ENCODE data around the gene SAMD4B.

Gene SAMD4B

DNA sequence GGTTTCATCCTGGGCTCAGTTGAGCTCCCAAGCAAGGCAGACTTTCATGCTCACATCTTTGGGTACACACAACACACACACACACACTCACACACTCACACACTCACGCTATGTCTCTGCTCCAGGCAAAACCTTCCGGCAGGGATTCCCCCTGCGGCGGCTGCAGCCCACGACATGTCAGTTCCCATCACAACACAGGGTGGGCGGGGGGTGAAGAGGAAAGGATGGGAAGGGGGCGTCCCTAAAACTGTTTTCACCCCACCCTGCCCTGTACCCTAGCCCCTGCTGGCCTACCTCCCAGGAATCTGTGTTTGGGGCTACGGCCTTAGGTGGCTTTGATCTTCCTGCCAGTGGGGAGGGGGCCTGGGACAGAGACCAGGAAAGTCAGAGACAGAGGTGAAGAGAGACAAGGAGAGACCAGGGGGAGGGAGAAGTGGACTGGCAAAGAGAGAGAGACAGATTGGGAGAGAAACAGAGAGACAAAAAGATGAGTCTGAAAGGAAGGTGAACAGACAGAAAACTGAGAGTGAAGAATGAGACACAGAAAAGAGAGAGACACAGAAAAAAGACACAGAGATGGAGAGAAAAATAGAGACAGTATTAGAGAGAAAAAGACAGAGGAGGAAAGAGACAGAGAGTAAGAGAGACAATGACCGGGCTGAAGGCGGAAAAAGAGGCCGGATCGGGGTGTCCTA lies 25.4 kb upstream of the SAMD4B start:
- TF ChIP-seq, protein P1, sequence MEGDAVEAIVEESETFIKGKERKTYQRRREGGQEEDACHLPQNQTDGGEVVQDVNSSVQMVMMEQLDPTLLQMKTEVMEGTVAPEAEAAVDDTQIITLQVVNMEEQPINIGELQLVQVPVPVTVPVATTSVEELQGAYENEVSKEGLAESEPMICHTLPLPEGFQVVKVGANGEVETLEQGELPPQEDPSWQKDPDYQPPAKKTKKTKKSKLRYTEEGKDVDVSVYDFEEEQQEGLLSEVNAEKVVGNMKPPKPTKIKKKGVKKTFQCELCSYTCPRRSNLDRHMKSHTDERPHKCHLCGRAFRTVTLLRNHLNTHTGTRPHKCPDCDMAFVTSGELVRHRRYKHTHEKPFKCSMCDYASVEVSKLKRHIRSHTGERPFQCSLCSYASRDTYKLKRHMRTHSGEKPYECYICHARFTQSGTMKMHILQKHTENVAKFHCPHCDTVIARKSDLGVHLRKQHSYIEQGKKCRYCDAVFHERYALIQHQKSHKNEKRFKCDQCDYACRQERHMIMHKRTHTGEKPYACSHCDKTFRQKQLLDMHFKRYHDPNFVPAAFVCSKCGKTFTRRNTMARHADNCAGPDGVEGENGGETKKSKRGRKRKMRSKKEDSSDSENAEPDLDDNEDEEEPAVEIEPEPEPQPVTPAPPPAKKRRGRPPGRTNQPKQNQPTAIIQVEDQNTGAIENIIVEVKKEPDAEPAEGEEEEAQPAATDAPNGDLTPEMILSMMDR (IDR thresholded peaks at IDR 0.05) = no peak

DNA sequence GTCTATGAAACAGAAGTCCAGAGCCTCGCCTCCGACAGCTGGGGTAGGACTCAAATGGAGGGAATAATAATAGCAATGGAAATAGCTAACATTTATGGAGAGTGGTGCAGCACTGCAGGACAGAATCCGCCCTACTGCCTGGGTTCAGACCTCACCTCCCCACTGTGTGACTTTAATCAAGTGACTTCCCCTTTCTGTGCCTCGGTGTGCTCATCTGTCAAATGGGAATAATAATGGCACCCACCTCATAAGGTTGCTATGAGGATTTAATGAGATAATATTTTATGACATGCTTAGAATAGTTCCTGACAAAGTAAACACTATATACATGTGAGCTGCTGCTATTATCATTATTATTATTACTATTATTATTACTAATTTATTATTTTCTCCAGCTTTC lies 24.7 kb upstream of the SAMD4B start:
- TF ChIP-seq, protein P1 (IDR thresholded peaks at IDR 0.05) = no peak

DNA sequence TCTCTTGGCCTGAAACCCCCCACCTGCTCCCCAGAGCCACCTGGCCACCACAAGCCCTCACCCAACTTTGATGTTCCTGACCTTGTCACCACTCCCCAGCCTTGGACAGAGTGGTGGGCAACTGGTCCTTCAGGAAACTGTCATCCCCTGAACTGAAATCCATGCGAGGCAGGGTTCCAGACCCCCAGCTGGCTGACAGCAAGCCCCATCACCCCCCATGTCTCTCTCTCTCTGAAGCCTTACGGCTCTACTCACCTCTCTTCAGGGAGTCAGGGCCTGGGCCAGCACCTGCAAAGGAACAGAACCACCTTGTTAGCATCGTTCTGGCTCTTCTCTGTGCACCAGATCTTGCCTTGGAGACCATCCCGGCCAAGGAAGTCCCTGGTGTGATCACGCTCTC lies 24.1 kb upstream of the SAMD4B start:
- TF ChIP-seq, protein P1 (IDR thresholded peaks at IDR 0.05) = no peak

DNA sequence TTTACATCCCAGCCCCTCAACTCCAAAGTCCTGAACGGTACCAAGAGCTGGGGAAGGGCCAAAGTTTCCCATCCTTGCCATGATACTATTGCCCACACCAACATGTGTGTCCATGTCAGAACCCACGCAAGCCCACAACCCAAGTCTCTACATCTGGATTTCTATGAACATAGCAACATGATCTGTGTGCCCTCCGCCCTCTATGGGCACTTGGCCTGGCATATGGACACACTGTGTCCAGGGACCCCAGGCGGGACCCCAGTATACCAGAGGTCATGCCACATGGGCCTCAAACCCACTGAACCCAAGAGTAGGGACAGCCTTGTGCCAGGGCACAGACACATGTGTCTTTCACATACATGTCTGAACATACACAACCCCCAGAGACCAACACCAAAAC lies 23.5 kb upstream of the SAMD4B start:
- TF ChIP-seq, protein P1 (IDR thresholded peaks at IDR 0.05) = no peak

DNA sequence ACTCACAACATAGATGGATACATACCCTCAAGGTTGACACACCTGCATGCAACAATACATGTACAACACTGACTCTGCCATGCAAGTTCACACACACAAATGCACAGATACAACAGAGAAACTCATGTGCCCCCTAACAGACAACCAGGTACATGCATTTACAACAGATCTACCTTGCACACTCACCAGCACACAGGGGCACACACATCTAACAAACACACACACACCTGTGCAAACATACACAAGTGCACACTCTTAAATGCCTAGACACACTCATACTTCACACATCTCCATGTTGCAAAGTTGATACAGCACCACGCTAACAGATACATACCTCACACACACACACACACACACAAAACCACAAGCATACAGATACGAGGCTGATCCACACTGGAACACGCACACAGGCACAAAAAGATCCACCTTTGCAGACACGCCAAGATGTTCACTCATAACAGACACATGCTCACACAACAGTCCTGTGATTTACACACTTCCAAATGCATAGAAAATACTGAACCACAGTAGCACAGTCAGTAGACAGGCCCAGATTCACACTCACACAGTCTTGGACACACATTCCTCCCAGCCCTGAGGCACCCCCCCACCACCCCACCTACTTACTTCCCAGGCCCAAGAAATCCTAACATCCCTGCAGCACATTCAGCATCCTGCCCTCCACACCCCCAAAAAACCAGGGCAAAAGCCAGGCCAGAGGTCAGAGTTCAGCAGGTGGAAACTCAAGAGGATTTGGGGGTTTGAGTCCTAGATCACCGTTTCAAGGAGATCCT lies 22.9 kb upstream of the SAMD4B start:
- TF ChIP-seq, protein P1 (IDR thresholded peaks at IDR 0.05) = no peak

DNA sequence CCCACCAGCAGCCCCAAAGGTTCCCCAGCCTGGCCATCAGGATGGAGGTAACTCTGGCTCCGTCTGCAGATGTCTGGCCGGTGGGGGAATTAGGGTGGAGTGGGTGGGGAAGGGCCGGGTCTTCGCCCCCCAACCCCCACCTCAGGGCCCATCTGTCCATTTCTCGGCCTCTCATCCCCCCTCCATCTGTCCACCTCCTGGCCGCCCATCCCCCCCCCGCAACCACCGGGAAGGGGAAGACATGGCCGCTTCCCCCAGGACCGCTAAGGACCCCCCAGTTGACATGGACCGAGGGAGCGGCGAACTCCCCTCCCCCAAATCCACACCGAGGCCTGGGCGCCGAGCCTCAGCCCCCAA lies 22.4 kb upstream of the SAMD4B start:
- TF ChIP-seq, protein P1 (IDR thresholded peaks at IDR 0.05) = no peak

DNA sequence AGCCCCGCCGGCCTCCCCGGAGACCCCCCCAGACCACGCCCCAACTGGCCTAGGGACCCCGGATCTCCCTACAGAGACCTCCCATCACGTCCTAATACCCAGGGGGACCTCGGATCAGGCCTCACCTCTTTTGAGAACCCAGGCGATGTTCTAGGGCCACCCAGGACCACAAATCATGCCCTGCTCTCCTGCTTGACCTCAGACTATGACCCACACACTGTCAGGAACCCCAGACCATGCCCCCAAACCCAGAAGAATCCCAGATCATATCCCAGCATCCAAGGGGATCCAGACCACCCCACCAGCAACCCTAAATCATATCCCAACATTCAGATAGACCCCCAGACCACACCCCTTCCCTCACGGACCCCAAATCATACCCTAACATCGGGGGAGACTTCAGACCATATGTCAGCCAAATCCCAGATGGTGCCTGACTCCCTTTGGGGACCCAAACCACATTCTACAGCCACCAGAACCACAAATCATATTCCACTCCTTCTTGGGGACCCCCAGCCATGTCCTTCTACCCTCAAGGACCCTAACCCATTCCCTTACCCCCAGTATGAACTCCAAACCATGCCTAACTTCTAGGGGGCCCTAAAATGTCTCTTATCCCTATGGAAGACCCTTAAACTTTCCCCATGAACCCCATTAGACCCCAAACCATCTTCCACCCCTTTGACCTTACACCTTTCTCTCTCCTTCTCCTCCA lies 20.9 kb upstream of the SAMD4B start:
- TF ChIP-seq, protein P1 (IDR thresholded peaks at IDR 0.05) = no peak

All from LNCAP (cell line).